HG03565 (cell line): ENCODE results near the gene SCAPER.
"Not testable (repeated sequence)": the region's sequence is repeated elsewhere in the genome, so short reads cannot be mapped to it uniquely, and the experiment has no call there.

ENCODE experiments used
- ATAC-seq: cut with Tn5 transposase; IDR thresholded peaks from one replicate; pipeline ENCODE4 v1.9.1; 2021; ENCODE audit warnings: mild to moderate bottlenecking, moderate library complexity; ENCODE audit not compliant: unreplicated experiment

Gene SCAPER

DNA sequence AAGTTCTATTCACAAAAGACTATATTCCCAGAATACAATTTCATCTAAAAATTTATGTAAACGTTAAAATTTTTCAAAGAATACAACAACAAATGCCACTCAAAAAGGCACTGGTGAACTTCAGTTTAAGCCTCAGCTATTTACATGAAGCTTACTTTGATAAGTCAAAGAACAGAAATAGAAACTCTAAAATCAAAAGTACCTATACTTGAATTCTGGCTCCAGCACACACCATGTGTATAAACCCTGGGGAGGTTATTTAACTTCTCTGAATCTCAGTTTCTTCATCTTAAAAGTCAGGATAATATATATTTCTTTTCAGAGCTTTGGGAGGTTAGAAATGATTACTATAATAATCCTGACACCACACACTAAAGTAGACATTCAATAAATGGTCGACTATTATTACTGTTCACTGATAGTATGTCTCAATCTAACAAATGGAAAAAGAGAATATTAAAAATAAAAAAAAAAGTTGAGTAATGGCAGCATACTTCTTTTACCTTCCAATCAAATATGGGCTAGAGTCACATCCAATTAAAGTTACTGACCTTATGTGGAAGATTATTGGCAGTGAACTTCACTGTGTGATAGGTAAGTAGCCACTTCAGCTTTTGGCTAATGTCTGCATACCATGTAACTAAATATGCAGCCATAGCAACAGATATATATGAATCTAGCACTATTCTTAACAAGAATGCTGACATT is 320.1 kb downstream of the SCAPER start:
- ATAC-seq: no peak

DNA sequence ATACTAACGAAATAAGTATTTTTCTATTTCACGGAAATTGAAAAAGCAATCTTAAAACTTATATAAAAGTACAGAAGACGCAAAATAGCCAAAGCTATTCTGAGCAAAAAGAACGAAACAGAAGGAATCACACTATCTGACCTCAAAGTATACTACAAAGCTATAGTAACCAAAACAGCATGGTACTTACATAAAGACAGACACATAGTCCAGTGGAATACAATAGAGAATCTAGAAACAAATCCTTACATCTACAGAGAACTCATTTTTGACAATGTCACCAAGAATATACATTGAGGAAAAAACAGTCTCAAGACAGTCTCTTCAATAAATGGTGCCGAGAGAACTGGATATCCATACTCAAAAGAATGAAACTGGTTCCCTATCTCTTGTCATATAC is 322.6 kb downstream of the SCAPER start:
- no peak for ATAC-seq

- ATAC-seq: no peak
Observed at GRCh38 chr15:76577879-76578512, 327.1 kb downstream of the SCAPER start.

- no peak for ATAC-seq
Observed at GRCh38 chr15:76576523-76577279, 328.4 kb downstream of the SCAPER start.

DNA sequence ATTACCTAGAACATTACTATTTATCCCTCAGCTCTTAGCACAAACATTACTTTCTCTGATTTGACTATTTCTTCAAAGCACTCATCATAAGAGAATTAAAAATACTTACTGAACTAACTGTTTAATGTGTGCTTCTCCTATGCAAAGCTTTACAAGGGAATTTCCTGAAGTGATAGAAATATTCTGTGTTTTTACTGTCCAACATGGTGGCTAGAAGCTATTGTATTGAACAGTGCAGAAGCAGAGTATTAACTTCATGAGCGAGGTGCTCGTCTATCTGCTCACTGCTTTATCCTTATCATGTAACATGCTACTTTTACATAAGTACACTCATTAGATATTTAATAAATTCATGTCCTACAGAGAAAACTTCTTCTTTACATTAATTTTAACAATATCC is 329.5 kb downstream of the SCAPER start:
- peak; percentile 16 for ATAC-seq

DNA sequence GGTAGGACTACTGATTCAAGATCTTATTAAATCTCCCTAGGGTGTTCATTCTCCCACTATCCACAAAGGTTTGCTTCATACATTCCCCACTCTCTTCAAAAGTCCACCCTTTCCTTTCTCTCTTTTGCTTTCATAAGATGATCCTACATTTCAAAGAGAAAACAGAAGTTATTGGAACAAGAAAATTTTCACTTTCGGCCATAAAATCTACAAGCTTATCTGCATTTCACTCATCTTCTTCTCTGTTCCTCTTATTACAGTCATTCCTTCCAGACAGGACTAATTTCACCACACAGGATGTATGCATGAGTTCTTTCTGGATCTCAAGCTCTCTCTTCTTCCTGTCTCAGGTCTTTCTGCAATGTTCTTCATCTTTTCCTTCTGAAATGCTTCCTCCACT is 329.9 kb downstream of the SCAPER start:
- peak; percentile 87 for ATAC-seq

- ATAC-seq: no peak
Observed at GRCh38 chr15:76572983-76573314, 332.2 kb downstream of the SCAPER start.

DNA sequence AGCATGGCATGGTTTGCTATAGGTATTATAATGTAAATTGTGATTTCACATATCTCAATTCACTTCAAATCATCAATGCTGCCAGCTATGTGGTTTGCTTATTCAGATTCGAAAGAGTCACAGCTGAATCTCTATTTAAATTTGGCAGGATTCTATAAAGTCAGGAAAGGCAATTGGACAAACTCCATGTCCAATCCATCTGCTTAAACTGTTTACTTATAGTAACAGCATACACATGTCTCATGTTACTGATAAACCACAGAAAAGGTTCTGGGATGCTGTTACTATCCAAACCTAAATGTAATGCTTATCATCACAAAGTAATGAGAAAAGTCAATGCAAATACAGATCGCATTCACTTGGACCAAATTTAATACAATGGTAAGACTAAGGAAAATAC is 338.9 kb downstream of the SCAPER start:
- ATAC-seq: no peak

DNA sequence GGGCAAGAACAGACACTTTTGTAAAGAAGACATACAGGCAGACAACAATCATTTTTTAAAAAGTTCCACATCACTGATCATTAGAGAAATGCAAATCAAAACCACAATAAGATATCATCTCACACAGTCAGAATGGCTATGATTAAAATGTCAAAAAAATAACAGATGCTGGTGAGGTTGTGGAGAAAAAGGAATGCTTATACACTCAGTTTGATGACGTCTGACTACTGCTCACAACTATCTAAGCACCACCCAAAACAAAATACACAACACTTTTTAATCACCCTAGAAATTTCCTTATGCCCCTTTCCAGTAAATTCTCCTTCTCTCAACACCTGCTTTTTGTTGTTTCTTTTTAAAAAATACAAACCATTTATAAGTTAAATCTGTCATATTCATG is 339.8 kb downstream of the SCAPER start:
- no peak for ATAC-seq

GRCh38 chr15:76555247-76555646 is 349.9 kb downstream of the SCAPER start:
- no peak for ATAC-seq

DNA sequence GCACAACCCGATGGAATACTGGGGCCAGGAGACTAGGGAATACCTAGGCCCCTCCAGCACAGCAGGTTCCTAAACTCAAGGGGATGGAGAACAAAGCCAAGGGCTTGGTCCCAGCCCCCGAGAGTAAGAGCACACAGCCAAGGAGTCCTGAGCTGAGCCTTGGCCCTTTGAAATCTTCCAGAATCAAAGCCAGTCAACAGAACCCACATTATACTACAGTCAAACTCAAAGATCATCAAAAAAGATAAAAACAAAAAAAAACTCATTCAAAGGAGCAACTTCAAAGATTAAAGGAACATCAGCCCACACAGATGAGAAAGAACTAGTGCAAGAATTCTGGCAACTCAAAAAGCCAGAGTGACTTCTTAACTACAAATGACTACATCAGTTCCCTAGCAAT is 351.6 kb downstream of the SCAPER start:
- ATAC-seq: no peak

- no peak for ATAC-seq
Observed at GRCh38 chr15:76553102-76553501, 352.0 kb downstream of the SCAPER start.

GRCh38 chr15:76546805-76547204 is 358.3 kb downstream of the SCAPER start:
- no peak for ATAC-seq

DNA sequence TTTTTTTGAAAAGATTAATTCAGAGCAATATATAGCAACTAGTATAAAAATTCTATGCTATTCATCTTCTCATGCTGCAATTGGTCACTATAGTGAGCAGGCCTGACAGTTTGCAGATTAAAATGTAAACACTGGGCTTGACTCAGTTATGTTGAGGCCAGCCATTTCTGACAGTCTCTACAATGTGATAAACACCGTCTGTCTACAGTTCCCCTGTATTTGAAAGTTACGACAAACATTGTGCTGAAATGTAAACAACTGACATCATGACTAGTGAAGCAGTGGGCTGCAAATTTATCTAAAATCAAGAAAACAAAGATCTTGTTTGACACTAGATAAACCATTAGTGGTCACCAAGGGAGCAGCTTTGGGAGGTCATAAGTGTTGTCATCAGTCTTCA is 371.1 kb downstream of the SCAPER start:
- ATAC-seq: no peak

- no peak for ATAC-seq
Observed at GRCh38 chr15:76533060-76533820, 371.9 kb downstream of the SCAPER start.

DNA sequence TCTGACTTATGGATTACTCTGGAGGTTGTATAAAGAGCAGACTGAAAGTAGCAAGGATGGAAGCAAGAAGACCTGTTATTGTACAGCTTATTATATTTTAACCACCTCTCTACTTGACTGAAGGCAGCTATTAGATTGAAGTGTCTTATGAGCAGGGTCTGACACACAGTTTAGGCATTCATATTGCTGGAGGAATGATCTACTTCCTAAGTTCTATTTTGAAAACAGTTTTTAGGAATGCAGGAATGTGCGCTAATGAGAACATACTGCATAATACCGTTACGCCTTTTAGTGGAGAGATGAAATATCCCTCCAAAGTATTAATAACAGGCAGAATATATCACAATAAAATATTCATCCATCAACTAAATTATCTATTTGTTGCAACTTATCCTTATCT is 375.2 kb downstream of the SCAPER start:
- ATAC-seq: no peak

- ATAC-seq: no peak
Observed at GRCh38 chr15:76526111-76526510, 379.0 kb downstream of the SCAPER start.

DNA sequence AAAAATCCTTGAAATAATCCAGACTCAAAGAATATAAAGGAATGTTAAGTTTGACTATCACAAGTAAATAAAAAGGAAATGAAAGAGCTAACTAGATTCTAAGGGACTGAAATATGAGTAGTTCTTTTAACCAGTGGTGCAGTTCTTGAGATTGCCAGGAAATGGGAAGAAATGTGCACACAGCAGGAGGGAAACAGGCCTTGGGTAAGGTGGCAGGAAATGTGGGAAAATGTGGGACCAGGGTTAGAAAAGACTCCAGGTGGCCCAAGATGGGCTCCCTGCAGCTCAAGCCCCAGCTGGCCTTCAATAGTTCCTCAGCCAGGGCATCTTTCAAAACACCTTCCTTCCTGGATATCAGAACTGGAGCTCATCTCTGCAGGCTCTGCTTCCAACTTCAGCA is 387.2 kb downstream of the SCAPER start:
- ATAC-seq: no peak

DNA sequence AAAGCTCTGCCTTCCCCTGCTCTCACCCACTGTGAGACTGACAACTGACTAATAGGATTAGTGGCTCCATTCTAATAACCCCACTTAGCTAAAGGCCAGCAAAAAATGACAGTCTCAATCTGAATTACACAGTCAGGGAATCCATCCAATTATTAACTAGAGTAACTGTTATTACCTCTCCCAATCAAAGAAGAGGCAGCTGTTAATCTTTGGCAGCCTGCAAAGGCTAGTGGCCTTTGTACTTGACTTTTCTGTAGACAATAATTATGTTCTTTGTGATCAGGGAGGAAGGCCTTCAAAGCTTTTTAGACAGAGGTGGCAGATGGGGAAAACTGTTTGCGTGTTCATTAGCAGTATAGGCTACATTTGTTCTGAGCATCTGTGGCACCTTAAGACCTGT is 390.9 kb downstream of the SCAPER start:
- no peak for ATAC-seq

- no peak for ATAC-seq
Observed at GRCh38 chr15:76512971-76513370, 392.2 kb downstream of the SCAPER start.

GRCh38 chr15:76510663-76511062 is 394.5 kb downstream of the SCAPER start:
- ATAC-seq: not testable (repeated sequence)
